Ishikawa (cell line): ENCODE data around the gene BABAM2.

Experiments used
- CEBPB ChIP-seq: IDR thresholded peaks from 2 replicates; pipeline ENCODE4 v1.6.1; 2012
- CREB1 ChIP-seq: IDR thresholded peaks from 2 replicates; pipeline ENCODE4 v1.6.1; 2012; ENCODE audit warnings: low read depth
- EGR1 ChIP-seq: IDR thresholded peaks from 2 replicates; pipeline ENCODE4 v1.6.1; 2012
- EP300 ChIP-seq: IDR thresholded peaks from 2 replicates; pipeline ENCODE4 v1.6.1; 2012; ENCODE audit warnings: borderline replicate concordance
- FOXM1 ChIP-seq: IDR thresholded peaks from 2 replicates; pipeline ENCODE4 v1.6.1; 2012; ENCODE audit warnings: low read depth, borderline replicate concordance
- MAX ChIP-seq: IDR thresholded peaks from 2 replicates; pipeline ENCODE4 v1.6.1; 2012
- NFIC ChIP-seq: IDR thresholded peaks from 2 replicates; pipeline ENCODE4 v1.6.1; 2012
- RAD21 ChIP-seq: IDR thresholded peaks from 2 replicates; pipeline ENCODE4 v1.6.1; 2012; ENCODE audit warnings: low read depth
- REST ChIP-seq: IDR thresholded peaks from 2 replicates; pipeline ENCODE4 v1.6.1; 2012; ENCODE audit warnings: low read depth, mild to moderate bottlenecking
- TAF1 ChIP-seq: IDR thresholded peaks from 2 replicates; pipeline ENCODE4 v1.6.1; 2012; ENCODE audit warnings: low read depth, mild to moderate bottlenecking
- TCF12 ChIP-seq: IDR thresholded peaks from 2 replicates; pipeline ENCODE4 v1.6.1; 2012; ENCODE audit warnings: low read depth
- TEAD4 ChIP-seq: IDR thresholded peaks from 2 replicates; pipeline ENCODE4 v1.6.1; 2012
- USF1 ChIP-seq: IDR thresholded peaks from 2 replicates; pipeline ENCODE4 v1.6.1; 2012
- YY1 ChIP-seq: IDR thresholded peaks from 2 replicates; pipeline ENCODE4 v1.6.1; 2012; ENCODE audit warnings: low read depth
- ZBTB7A ChIP-seq: IDR thresholded peaks from 2 replicates; pipeline ENCODE4 v1.6.1; 2012; ENCODE audit warnings: low read depth

The BABAM2 gene

GRCh38 chr2:28320371-28320770 lies 429.8 kb downstream of the BABAM2 start:
- TF ChIP-seq REST = no peak
- TF ChIP-seq NFIC = no peak
- no peak for TF ChIP-seq EP300
- no peak for TF ChIP-seq ZBTB7A
- no peak for TF ChIP-seq MAX
- TF ChIP-seq CREB1 = no peak
- TF ChIP-seq TEAD4 = no peak
- TF ChIP-seq FOXM1 = no peak

- TF ChIP-seq EGR1 = no peak
- TF ChIP-seq MAX = peak; percentile 75; the same call in 1 of the 2 replicates
- TF ChIP-seq CEBPB = no peak
- no peak for TF ChIP-seq USF1
- TF ChIP-seq EP300 = peak; percentile 65; the same call in 1 of the 2 replicates
- no peak for TF ChIP-seq ZBTB7A
- no peak for TF ChIP-seq FOXM1
- peak; percentile 13; the same call in 1 of the 2 replicates for TF ChIP-seq RAD21
- TF ChIP-seq TCF12 = 0 out of 2 replicates have a peak, but pooled peaks have one; percentile 56
- no peak for TF ChIP-seq TAF1
- no peak for TF ChIP-seq REST
- peak; percentile 75 for TF ChIP-seq TEAD4
- TF ChIP-seq YY1 = no peak
- TF ChIP-seq NFIC = peak; percentile 38; the same call in 1 of the 2 replicates
- TF ChIP-seq CREB1 = no peak
These were observed 430.9 kb downstream of the BABAM2 start for GRCh38 chr2:28321426-28321825.

- TF ChIP-seq EGR1 (no peak), CEBPB (no peak), MAX (no peak), TEAD4 (no peak), FOXM1 (no peak), TCF12 (no peak), RAD21 (no peak), USF1 (no peak), CREB1 (no peak), TAF1 (no peak), REST (no peak), EP300 (no peak), NFIC (no peak), ZBTB7A (no peak), YY1 (no peak)
These were observed 431.5 kb downstream of the BABAM2 start for GRCh38 chr2:28322051-28322450.

- TF ChIP-seq MAX = no peak
- TF ChIP-seq USF1 = no peak
- TF ChIP-seq NFIC = no peak
- no peak for TF ChIP-seq EGR1
- TF ChIP-seq YY1 = no peak
- TF ChIP-seq ZBTB7A = no peak
- no peak for TF ChIP-seq FOXM1
- no peak for TF ChIP-seq TCF12
- no peak for TF ChIP-seq REST
- no peak for TF ChIP-seq CREB1
- no peak for TF ChIP-seq RAD21
- no peak for TF ChIP-seq TEAD4
- TF ChIP-seq CEBPB = no peak
- TF ChIP-seq EP300 = no peak
- no peak for TF ChIP-seq TAF1
These were observed 431.9 kb downstream of the BABAM2 start for GRCh38 chr2:28322456-28322855.
